NCI-H2227 treated with DMSO at 0.1 percent for 48 hours (cell line): Measurements from ENCODE around the gene ATL3.
"Not testable (repeated sequence)": the region's sequence is repeated elsewhere in the genome, so short reads cannot be mapped to it uniquely, and the experiment has no call there.

Experiments used
- DNase-seq: peaks from one replicate; lab custom pipeline; 2025; lab: John Stamatoyannopoulos, UW

Gene ATL3

GRCh38 chr11:63681321-63682065, 10.3 kb upstream of the ATL3 start, which contains the start of gene RTN3:
TSS of gene RTN3 (plus strand) at chr11:63681500. CDS start at chr11:63681637, 137 bp downstream.
- DNase-seq = peak; percentile 98

DNA sequence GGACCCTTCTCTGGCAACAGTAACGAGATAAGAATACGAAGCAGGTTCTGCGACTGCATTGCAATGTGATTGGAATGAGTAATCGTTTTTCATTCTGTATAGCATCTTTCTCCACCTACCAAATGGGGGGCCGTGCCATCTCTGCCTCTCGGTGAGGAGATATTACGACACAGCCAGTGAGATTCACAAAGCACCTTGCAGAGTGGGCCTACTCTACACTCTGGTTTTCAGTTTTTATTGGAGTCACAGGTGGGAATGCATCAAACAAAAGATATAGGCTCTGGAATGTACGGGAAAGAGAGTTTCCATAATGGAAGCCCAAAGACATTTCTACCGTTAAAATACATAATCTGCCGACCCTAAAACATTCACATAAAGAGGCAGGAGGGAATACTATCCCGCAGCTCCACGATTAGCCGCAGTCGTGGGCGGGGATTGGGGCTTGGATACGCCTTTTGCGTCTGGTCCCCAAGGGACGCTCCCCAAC, 9.7 kb upstream of the ATL3 start:
- DNase-seq = peak; percentile 98

DNA sequence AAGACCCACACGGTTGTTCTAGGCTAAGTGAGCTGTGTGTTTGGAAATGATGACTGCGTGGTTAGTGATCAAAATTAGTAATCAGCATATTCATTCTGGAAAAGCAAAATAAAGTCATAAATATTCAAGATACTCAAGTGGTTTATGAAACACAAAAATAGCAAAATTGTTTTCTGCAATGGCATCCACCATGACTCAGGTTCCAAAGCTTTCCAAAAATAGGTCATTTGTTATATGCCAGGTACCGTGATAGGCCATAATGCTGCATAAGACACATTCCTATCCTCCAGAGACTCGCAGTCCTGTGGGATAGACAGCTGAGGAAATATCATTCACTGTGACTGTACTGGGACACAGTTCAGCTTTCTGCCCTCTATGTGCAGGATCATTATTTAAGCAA, 2.4 kb upstream of the ATL3 start:
- no peak for DNase-seq

DNA sequence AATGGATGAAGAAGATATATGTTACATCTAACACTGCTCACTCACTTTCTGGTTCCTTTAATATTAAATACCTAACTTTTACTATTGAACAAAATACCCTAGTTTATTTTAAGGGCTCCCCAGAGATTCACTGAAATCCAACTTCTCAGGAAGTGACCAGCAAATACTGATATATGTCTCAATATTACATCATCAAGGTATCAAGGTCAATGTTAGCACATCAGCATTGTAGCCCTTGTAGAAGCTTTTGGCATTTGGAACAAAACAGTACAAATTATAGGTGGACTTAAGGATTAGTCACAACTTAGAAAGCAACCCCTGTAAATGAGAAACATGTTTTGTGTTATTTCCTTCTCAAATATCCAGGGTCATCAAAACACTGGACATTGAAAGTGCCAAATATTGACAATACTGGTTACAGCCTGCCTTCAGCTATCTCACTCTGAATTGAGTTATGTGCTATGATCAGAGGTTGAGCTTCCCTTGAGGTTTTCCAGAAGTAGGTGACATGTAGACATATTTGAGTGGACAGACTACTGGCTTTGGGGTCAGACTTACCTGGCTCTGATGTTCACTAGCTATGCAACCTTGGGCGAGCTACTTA, 1.9 kb upstream of the ATL3 start:
- no peak for DNase-seq

GRCh38 chr11:63672156-63672463, 934 bp upstream of the ATL3 start:
- no peak for DNase-seq

GRCh38 chr11:63670433-63671321, 499 bp downstream of the ATL3 start:
- DNase-seq = peak; percentile 59

DNA sequence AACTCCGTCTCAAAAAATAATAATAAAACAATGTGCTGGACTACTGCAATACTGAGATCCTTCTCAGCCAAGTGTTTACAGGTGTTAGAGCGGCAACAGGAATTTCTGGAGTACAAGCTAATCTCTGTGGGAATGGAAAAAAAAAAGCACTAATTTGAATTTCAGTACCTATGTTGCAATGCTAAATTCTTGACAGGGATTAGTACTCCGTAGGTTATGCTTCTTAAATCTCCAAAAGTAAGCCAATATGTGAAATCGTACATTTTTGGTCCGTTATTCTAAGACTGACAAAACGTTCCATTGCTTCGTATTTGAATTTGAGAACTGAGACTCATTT, 1.1 kb downstream of the ATL3 start:
- DNase-seq = no peak

DNA sequence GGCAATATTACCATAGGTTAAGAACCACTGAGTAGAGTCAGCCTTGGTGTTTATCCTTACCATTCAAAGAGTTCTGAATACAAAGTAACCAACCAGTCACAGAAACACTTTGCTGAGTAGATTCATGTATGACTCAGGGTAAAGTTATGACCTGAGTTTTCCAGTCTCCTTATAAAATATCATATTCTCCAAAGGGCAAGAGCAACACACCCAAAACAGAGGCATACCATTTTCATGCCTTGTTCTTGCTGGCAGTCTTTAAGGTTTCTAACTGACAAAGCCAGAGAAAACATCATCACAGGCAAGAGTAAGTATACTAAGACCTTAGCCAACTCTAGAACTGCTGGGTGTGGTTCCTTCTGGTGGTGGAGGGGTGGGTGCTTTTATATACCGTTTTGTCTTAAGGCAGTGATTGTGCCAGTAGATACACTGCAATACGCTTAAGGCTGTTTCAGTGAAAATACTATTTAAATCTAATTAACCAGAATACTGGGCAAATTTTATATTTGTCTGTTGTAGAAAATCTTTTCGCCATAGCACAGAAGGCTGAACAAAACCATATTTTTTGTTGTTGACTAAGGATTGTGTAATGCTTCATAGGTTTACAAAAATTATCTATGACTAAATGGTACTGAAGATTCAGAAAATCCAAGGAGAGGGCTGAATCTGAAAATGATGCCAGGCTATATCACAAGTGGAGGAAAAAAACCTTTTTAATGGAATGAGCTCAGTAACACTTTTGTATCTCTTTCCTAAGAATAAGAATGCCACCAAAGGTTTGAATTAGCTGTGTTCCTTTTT, 3.0 kb downstream of the ATL3 start:
- no peak for DNase-seq

- no peak for DNase-seq
Measured at GRCh38 chr11:63666874-63667273, 4.3 kb downstream of the ATL3 start.

DNA sequence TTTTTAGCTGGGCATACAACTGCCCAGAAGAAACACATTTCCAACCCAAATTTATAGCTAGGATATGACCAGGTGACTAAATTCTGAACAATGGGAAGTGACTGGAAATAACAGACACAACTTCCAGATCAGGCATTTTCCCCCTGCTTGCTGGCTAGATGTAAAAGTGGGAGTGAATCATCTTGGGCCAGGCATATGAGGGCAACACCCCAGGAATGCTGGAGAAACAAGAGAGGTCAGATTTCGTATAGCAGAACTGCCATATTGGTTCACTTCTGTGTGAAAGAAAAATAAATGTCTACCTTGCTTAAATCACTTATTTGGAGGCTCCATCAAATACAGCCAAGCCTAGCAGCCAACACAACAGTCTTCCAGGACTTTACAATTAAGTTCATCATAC, 7.4 kb downstream of the ATL3 start:
- DNase-seq = no peak

DNA sequence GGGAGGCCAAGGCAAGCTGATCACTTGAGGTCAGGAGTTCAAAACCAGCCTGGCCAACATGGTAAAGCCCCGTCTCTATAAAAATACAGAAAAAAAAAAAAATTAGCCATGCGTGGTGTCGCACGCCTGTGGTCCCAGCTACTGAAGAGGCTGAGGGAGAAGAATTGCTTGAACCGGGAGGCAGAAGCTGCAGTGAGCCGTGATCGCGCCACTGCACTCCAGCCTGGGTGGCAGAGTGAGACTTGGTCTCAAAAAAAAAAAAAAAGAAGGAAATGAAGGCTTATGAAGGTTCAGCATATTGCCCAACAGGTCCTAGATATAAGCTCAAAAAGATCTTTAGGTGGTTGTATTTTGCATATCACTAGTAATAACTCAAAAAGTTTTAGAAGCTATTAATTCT, 10.2 kb downstream of the ATL3 start:
- no peak for DNase-seq

DNA sequence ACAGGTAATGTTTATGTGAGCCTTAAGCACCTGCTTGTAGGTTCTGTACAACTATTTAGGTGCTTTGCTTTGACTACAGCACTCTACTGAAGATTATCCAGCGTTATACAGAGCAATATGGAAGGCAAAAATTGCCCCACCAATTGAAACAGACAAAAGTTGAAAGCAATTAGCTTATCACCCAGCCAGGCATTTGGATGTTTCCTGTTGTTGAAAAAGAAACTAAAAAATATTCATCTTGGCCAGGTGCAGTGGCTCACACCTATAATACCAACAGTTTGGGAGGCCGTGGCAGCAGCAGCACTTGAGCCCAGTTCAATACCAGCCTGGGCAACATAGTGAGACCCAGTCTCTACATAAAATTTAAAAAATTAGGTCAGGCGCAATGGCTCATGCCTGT, 18.5 kb downstream of the ATL3 start:
- DNase-seq = no peak

DNA sequence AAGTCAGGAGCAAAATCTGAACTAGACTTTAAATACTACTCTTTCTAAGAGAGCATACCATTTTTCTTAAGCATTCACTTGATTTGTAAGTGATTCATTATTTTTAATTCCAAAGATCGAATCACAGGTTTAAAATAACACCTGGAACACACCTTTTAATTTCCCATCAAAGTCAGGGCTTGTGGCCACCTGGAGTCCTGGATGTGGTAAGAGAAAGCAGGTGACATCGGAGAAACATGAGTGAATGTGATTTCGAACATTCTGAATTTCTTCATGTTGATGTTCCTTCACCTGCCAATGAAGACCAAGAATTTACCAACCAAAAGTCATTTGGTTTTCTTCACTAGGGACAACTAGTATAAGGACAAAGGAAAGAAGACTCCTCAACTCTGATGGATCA, 28.0 kb downstream of the ATL3 start:
- DNase-seq = no peak

- no peak for DNase-seq
Measured at GRCh38 chr11:63641727-63642126, 29.4 kb downstream of the ATL3 start.

DNA sequence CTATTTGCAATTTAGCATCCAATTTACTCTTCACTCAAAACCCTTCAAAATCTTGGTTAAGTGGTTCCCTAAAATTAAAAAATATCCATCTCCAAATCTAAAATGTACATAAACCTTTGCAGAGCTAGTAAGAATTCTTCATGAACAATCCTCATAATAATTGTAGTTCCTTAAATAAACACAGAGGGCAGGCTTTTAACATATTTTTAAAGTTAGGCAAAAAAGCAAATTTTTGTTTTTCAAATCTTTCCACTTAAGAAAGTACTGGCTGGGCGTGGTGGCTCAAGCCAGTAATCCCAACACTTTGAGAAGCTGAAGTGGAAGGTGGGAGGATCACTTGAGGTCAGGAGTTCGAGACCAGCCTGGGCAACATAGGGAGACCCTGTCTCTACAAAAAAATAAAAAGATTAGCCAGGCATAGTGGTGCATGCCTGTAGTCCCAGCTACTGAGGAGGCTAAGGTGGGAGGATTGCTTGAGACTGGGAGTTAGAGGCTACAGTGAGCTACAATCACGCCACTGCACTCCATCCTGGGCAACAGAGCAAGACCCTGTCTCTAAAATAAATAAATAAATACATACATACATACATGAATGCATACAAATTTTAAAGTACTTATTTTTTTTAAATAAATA, 31.9 kb downstream of the ATL3 start:
- DNase-seq = no peak

DNA sequence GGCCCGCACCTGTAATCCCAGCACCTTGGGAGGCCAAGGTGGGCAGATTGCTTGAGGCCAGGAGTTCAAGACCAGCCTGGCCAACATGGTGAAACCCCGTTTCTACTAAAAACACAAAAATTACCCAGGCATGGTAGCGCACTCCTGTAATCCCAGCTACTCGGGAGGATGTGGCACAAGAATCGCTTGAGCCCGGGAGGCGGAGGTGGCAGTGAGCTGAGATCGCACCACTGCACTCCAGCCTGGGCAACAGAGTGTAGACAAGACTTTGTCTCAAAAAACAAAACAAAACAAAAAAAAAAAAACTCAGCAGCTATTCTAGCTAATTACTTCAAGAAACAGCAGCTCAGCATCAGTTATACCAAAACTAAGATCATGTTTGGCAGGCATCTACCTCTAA, 32.7 kb downstream of the ATL3 start:
- DNase-seq = not testable (repeated sequence)

GRCh38 chr11:63635762-63636465, 35.3 kb downstream of the ATL3 start:
- DNase-seq = peak; percentile 42

DNA sequence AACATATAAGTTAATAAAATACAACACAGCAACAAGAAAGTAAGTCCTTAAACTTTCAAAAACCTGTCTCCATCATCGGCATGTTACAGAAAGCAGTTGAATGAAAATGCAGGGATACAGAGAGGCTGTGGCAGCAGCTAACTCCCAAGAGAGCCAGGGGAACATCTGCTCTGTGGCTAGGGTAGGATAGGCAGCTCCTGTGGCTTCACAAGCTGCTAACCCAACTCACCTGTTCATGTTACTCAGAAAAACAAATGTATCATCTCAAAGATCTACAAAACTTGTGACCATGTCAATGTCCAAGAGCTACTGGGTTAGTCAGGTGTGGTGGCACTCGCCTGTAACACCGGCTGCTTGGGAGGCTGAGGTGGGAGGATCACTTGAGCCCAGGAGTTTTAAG, 41.8 kb downstream of the ATL3 start:
- DNase-seq = no peak

- no peak for DNase-seq
Measured at GRCh38 chr11:63623513-63624140, 47.5 kb downstream of the ATL3 start.

DNA sequence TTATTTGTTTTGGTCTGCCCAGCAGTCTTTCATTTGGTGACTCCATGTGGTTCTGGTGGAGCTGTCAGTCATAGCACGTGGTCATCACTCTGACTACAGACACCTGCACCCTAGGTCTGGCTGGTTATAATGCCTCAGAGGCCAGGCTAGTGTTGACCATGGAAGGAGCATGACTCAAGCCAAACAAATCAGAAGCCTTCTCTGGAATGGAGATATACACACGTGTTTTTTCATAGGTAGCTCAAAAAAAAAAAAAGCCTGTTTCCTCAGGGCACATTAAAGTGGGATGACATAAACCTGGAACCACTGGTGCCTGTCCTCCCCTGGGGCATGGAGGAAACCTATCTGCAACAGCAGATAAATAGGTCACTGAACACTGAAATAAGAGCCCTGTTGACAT, 48.9 kb downstream of the ATL3 start:
- DNase-seq = no peak

DNA sequence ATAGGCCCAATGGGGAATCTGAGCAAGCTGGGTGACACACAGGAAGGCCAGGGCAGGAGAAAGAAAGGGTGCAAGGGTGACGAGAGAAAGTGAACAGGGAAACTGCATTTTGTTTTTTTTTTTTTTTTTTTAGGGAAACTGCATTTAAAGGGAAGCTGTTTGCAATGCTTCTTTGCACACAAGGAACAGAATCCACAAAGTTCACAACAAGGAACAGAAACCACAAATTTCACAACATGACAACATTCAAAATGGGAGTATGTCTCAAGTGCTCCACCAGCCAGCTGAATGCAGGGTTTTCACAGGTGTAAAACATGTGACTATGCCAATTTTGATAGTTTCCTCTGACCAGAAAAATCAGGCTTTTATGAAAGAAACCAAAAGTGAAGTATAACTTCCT, 50.1 kb downstream of the ATL3 start:
- no peak for DNase-seq
